GM19025 (cell line): ENCODE results near the gene ALDH1A2.
"Not testable (repeated sequence)": the region's sequence is repeated elsewhere in the genome, so short reads cannot be mapped to it uniquely, and the experiment has no call there.

Experiments used
- ATAC-seq: cut with Tn5 transposase; IDR thresholded peaks from one replicate; pipeline ENCODE4 v1.9.1; 2021; ENCODE audit warnings: mild to moderate bottlenecking, low read depth, moderate library complexity; ENCODE audit not compliant: unreplicated experiment

The ALDH1A2 gene

GRCh38 chr15:58043192-58043903 lies 22.2 kb downstream of the ALDH1A2 start:
- no peak for ATAC-seq

DNA sequence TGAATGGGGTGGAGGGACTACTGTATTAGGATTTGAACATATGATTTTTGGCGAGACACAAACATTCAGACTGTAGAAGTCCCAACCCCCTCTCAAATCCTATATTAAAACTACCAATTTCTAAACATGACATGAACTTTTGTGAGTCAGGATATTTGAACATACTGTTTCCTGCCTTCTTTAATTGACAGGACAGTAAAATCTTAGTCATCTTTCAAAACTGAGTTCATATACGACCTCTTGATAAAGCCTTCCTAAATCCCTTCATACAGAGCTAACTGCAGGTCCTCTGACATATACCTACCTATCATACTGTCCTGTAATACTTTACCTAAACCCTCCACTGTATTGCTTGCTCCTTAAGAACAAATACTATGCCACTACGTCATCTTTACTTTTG lies 23.5 kb downstream of the ALDH1A2 start:
- ATAC-seq = no peak

DNA sequence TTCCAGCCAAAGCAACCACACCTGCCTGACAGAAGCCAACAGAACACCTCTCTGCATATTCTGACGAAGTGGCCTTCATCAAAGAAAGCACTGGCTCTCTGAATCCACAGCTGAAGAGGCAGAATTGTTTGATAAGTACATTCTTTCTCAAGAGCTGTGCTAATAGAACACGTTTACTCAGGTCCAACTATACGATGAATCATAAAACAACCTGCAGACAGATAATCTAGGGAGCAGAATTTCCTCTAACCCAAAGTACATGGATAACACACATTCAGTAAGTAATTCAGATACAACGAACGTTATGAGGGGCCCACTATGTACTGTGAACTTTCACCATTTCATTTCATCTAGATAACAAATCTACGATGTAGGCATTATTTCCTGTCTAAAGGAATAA lies 25.4 kb downstream of the ALDH1A2 start:
- no peak for ATAC-seq

DNA sequence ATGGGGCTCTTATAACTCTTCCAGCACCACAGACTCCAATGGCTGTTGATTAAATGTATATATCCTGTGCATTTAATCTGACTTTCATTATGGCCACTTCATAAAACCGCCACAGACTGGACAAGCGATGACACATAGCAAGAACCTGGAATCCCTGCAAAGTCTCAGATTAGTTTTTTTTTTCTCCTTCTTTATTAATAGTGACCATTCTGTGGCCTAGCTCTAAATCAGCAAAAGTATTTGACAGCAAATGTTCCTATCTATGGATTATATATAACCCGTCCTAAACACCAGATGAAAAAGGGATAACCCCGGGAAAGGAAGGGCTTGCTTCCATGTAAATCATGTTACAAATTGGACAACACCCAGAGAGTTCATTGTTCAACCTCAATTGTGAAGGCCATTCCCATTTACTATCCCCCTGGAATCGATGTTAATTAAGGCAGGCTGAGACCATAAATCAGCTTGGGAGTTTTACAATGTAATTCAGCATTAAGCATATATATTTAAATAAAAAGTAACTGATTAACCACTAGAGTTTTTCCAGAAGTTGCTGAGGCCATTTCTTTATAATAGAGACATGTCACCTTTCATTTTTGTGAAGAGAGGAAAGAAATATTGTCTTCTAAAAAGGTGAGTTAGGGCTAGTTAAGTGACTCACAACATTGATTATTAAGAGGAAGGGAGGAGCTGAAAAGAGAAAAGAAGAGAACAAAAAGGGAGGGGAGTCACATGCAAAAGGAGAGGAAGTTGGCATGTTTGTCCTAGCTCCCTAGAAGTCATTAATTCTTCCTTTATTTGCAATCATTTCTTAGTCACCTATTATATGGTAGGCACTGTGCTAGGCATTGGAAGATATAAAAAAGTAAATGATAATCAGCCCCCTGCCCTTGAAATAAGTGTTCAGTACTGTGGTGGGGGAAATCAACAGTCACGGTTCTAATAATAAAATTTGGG lies 26.2 kb downstream of the ALDH1A2 start:
- no peak for ATAC-seq

- no peak for ATAC-seq
Measured at GRCh38 chr15:58038426-58039078, 27.0 kb downstream of the ALDH1A2 start.

- ATAC-seq = no peak
Measured at GRCh38 chr15:58037723-58038301, 27.7 kb downstream of the ALDH1A2 start.

GRCh38 chr15:58036579-58036978 lies 28.9 kb downstream of the ALDH1A2 start:
- no peak for ATAC-seq

- ATAC-seq = not testable (repeated sequence)
Measured at GRCh38 chr15:58028392-58028791, 37.1 kb downstream of the ALDH1A2 start.

DNA sequence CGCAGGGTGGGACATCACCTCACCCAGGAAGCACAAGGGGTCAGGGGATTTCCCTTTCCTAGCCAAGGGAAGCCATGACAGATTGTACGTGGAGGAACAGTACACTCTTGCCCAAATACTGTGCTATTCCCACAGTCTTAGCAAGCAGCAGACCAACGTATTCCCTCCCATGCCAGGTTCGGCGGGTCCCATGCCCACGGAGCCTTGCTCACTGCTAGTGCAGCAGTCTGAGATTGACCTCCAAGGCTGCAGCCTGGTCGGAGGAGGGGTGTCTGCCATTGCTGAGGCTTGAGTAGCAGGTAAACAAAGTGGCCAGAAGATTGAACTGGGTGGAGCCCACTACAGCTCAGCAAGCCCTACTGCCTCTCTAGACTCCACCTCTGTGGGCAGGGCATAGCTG lies 39.0 kb downstream of the ALDH1A2 start:
- no peak for ATAC-seq

DNA sequence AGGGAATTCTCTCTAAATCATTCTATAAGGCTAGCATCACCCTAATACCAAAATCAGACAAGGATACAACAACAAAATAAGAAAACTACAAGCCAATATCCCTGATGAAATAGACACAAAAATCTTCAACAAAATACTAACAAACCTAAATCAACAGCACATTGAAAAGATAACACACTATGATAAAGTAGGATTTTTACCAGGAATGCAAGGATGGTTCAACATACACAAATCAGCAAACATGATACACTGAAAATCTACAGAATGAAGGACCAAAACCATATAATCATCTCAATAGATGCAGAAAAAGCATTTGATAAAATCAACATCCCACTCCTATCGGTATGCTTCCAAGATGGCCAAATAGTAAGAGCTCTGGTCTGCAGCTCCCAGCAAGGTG lies 39.5 kb downstream of the ALDH1A2 start:
- no peak for ATAC-seq

DNA sequence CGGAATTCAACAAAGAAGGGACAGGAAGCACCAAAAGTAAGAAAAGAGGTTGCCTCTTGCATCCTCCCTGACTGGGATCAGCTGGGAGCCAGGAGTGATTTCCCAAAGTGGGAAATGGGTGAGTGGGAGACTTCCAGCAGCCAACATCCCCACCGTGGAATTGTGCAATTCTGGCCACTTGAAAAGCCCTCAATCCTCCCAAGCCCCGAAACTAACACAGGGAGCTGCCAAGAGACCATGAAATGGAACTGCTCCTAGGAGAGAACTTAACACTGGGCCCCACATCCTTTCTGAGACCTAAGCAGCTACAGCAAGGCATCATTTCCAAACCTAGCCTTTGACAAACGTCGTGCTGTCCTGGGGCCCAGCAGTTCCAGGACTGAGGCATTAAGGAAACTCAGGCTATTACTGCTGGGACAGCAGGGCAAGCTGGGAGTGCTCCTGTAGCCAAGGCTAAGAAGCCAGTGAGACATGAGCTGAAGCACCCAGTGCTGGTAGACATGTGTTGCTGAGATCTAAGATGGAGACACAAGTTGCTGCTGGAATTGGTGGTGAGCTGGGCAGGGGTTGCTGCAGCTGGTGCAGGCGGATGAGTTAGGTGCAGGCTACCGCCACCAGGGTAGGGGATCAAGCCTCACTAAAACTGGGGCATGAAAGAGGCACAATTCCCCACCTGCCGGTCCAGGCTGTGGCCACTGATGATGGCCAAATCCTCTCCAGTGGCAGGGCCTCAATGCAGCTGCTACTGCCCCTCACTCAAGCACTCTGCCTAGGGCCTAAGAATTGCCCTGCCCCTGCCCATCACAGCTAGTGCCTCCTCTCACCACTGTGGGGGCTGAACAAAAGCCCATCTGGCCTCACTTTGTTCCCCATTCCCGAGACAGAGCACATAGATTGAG lies 43.9 kb downstream of the ALDH1A2 start:
- no peak for ATAC-seq

DNA sequence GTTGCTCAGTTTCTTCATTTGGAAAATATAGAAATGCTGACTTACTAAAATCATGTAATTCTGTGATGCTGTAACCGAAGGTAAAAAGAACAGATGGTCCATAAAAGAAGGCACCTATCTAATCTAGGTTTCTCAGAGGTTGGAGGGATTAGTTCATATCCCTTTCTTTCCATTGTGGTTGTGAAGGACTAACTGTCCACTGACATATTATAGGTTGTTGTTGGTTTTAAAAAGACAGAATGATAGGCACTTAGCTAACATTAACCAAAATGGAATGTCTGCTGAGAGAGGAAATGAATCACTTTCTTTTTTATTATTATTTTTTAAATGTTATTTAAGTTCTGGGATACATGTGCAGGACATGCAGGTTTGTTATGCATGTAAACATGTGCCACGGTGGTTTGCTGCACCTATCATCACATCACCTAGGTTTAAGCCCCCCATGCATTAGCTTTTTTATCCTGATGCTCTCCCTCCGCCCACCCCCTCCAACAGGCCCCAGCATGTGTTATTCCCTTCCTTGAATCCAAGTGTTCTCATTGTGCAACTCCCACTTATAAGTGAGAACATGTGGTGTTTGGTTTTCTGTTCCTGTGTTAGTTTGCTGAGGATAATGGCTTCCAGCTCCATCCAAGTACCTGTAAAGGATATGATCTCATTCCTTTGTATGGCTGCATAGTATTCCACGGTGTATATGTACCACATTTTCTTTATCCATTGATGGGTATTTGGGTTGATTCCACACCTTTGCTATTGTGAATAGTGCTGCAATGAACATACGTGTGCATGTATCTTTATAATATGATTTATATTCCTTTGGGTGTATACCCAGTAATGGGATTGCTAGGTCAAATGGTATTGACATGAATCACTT lies 45.8 kb downstream of the ALDH1A2 start:
- no peak for ATAC-seq

- ATAC-seq = no peak
Measured at GRCh38 chr15:58017869-58018268, 47.6 kb downstream of the ALDH1A2 start.

DNA sequence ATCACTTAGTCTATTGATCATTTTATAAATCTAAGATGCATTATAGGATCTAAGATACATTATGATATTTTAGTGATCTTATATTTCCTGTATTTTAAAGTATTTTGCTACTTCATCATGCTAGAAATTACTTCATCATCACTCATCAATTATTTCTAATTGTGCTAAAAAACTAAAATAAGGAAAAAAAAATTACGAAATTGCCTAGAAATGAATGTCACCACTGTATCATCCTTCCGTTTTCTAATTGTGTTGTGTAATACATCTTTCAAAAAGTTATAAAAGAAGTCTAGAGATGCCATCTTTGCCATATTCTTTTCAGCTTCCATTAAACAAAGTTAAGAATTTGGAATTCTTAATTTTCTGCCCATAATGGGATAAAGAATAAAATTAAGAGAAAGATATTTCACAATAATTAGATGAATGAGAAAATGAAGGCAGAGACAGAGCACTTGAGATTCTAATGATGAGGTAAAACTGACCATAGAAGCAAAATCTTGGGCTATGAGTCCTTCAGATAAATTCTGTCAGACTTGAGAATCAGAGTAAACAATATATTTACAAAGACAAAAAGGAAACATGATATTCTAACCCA lies 48.8 kb downstream of the ALDH1A2 start:
- ATAC-seq = no peak

- ATAC-seq = no peak
Measured at GRCh38 chr15:58015565-58015964, 49.9 kb downstream of the ALDH1A2 start.

DNA sequence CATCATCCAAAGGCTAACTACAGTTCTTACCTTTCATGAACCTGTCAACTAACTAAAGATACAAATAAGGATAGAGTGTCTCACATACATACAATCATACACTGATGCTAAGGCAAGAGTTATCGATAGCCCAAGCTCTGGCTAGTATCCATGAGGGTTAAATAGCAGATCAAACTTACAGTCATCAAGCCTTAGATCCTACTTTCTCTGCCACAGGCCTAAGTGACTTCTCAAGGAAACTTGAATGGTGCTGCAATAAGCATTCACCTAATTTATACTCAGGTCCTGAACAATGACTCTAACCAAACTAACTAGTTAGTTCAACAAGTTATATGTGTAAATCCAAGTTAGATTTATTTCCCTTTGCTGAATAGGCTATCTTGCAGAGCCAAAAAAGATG lies 51.0 kb downstream of the ALDH1A2 start:
- ATAC-seq = no peak

DNA sequence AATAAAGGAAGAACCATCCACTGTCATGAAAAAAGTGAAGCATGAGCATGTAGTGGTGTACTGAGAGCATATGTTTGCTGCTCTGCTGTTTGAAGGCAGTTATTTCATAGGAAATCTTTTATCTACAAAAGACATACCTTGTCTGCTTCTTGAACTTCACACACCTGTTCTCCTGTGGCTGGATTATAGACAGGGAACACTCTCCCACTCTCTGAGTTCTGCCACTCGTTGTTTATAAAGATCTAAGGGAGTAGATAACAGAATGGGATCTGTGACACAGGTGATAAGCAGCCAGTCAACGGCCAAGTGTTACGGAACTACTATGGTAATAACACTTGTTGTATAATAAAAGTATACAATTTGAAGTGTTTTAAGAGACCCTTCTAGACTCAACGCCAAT lies 51.5 kb downstream of the ALDH1A2 start:
- no peak for ATAC-seq

DNA sequence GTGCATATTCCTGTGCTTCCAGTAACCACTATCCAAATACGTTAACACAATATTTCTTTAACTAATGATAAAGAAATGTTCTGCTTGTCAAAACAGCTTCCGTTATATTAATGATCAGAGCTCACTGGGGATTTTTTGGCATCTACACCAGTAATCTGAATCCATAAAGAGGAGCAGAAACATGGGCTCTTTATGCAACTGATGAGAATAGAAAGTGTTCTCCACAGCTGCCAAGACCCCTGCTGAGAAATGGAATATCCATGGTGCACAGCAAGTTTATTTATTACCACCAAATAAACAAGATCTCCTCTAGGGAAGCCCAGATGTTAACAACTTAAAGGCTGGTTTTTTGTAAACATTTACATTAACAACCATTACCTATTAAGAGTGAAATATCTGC lies 54.5 kb downstream of the ALDH1A2 start:
- ATAC-seq = no peak

DNA sequence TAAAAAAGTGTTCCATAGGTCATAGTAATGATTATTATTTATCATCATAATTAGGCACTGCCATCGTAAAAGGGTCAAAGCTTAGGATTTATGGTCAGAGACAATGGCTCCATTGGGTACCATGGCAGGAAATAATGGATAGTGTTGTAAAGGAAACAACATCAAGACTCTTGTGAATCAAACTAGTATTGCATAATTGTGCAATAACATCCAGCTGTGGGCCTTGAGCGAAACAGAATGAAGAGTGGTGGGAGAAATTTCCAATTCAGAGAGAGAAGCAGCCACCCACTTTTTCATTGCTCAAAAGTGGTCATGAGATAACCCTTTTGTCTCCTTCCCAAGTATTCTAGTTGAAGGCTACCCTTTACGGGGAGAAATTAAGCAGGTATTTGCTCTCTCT lies 61.7 kb downstream of the ALDH1A2 start:
- ATAC-seq = no peak
